ENCODE results near the gene BCAS3. TPM values are rescaled to one million over a fixed set of nuclear protein-coding genes. Genes with fewer than 3 reads are reported as not detected.

Gene BCAS3
- total RNA-seq, 1 donor from 2014 or later = 64.9 TPM

DNA sequence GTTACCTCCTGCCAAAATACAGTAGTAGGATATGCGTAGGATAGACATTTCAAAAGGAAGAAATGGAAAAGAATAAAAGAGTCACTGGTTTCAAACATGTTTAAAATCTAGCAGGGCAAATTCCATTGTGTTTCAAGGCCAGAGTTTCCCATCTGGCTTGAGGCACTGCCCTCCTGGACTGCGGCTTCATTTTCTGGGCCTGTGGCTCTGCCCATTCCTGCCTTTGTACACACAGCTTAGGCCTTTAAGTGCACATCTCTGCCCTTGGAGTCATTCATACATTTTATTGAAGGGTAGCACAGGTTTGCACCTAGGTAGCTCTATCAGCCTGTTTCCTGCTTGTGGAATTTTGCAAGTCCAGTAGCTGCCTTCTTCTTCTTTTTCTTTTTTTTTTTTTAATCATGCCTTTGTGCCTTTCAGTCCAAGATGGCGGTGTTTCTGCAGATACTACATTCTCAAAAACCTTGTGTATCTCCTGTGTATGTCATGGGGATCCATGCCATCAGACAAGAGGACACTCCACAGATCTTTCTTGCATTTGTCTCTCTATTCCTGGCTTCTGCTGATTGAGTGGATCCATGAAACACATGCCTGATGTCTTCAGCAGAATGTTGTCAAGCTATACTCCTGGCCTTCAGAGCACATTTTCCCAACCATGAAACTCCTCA is 282.9 kb downstream of the BCAS3 start:
- H3K9me3 Mint-ChIP-seq = peaks cover 41% of the 10 kb centered on the region
- no peak for DNase-seq (ENCODE audit: low spot score in 2 of 2, unreplicated experiment in 2 of 2)
- H3K27ac Mint-ChIP-seq = no peak overlapping the region
- H3K4me1 Mint-ChIP-seq = peaks cover 3% of the 10 kb centered on the region
- H3K36me3 Mint-ChIP-seq = peaks cover 50% of the 10 kb centered on the region
- no peak overlapping the region for H3K4me3 Mint-ChIP-seq
- TF ChIP-seq, protein P1, sequence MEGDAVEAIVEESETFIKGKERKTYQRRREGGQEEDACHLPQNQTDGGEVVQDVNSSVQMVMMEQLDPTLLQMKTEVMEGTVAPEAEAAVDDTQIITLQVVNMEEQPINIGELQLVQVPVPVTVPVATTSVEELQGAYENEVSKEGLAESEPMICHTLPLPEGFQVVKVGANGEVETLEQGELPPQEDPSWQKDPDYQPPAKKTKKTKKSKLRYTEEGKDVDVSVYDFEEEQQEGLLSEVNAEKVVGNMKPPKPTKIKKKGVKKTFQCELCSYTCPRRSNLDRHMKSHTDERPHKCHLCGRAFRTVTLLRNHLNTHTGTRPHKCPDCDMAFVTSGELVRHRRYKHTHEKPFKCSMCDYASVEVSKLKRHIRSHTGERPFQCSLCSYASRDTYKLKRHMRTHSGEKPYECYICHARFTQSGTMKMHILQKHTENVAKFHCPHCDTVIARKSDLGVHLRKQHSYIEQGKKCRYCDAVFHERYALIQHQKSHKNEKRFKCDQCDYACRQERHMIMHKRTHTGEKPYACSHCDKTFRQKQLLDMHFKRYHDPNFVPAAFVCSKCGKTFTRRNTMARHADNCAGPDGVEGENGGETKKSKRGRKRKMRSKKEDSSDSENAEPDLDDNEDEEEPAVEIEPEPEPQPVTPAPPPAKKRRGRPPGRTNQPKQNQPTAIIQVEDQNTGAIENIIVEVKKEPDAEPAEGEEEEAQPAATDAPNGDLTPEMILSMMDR (IDR thresholded peaks at IDR 0.05; ENCODE audit: unreplicated experiment) = no peak
- H3K27me3 Mint-ChIP-seq (ENCODE audit: low read depth) = no peaks in the 10 kb centered on the region

DNA sequence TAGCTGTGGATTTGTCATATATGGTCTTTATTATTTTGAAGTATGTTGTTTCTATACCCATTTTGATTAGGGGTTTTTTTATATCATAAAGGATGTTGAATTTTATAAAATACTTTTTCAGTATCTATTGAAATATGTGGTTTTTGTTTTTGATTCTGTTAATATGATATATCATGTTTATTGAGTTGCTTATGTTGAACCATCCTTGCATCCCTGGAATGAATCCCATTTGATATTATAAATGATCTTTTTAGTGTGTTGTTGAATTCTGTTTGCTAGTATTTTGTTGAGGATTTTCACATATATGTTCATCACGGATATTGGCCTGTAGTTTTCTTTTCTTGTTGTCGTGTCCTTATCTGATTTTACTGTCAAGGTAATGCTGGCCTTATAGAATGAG is 286.5 kb downstream of the BCAS3 start:
- TF ChIP-seq, protein P1 (IDR thresholded peaks at IDR 0.05; ENCODE audit: unreplicated experiment) = no peak

DNA sequence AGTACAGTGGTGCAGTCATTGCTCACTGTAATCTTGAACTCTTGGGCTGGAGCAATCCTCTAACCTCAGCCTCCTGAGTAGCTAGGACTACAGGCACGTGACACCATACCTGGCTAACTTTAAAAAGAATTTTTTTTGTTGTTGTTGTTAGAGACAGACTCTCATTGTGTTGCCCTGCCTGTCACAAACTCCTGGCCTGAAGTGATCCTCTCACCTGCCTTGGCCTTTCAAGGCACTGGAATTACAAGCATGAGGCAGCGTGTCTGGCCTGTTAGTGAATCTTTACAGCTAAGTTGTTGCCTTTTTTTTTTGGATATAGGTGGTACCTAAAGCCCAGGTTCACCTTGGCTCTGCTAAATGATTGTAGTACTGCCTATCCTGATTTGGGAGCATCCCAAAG is 290.6 kb downstream of the BCAS3 start:
- Mint-ChIP-seq H3K27ac (no peak overlapping the region), H3K4me3 (no peak overlapping the region), H3K27me3 (ENCODE audit: low read depth) (no peaks in the 10 kb centered on the region), H3K9me3 (peaks cover 58% of the 10 kb centered on the region), H3K36me3 (peaks cover 52% of the 10 kb centered on the region), H3K4me1 (peaks cover 6% of the 10 kb centered on the region)
- DNase-seq (ENCODE audit: low spot score in 2 of 2, unreplicated experiment in 2 of 2) = no peak
- TF ChIP-seq, protein P1 (IDR thresholded peaks at IDR 0.05; ENCODE audit: unreplicated experiment) = no peak

More for the DNA sequence above, 286.5 kb downstream of the BCAS3 start:
- Mint-ChIP-seq H3K4me1 (peaks cover 3% of the 10 kb centered on the region), H3K27ac (no peak overlapping the region), H3K4me3 (no peak overlapping the region), H3K9me3 (peaks cover 73% of the 10 kb centered on the region), H3K36me3 (peaks cover 69% of the 10 kb centered on the region), H3K27me3 (ENCODE audit: low read depth) (no peaks in the 10 kb centered on the region)
- no peak for DNase-seq (ENCODE audit: low spot score in 2 of 2, unreplicated experiment in 2 of 2)

DNA sequence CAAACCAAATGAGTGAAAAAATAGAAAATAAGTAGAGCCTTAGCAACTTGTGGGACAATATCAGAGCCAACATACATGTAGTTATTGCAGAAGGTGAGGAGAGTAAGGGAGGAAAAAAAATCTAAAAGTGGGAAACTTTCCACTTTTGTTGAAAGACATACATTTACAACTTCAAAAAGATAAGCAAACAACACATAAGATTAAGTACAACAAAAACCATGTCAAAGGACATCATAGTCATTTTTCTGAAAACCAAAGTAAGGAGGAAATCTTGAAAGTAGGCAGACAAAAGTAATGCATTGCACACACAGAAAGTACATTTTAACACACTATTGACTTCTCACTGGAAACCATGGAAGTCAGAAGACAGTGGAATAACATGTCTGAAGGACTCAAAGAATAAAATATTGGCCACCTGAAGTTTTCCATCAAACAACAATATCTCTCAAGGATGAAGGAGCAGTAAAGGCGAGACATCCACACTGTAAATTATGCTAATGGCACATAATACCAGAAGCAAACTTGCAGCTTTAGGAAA is 291.9 kb downstream of the BCAS3 start:
- Mint-ChIP-seq H3K27me3 (ENCODE audit: low read depth) (no peaks in the 10 kb centered on the region), H3K27ac (no peak overlapping the region), H3K4me3 (no peak overlapping the region), H3K36me3 (peaks cover 42% of the 10 kb centered on the region), H3K4me1 (peaks cover 6% of the 10 kb centered on the region), H3K9me3 (peaks cover 48% of the 10 kb centered on the region)
- TF ChIP-seq, protein P1 (IDR thresholded peaks at IDR 0.05; ENCODE audit: unreplicated experiment) = no peak
- DNase-seq (ENCODE audit: low spot score in 2 of 2, unreplicated experiment in 2 of 2) = no peak

DNA sequence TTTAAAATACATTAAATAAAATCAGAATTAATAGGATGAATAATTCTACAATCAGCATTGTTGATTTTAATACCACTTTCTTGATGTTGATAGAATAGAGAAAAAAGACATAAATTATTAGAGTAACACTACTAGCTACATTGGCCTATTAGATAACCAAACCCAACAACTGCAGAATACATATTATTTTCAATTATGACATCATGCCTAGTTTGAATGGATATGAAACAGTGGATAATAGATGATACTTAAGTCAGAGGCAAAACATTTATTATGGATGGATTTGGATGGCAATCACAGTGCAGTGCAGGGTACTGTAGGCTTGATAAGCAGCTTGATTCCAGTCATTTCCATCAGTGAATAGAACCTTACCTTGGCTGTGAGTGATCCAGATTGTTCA is 293.1 kb downstream of the BCAS3 start:
- Mint-ChIP-seq H3K27ac (no peak overlapping the region), H3K36me3 (peaks cover 35% of the 10 kb centered on the region), H3K9me3 (peaks cover 41% of the 10 kb centered on the region), H3K4me1 (peaks cover 6% of the 10 kb centered on the region), H3K4me3 (no peak overlapping the region), H3K27me3 (ENCODE audit: low read depth) (no peaks in the 10 kb centered on the region)
- no peak for DNase-seq (ENCODE audit: low spot score in 2 of 2, unreplicated experiment in 2 of 2)
- TF ChIP-seq, protein P1 (IDR thresholded peaks at IDR 0.05; ENCODE audit: unreplicated experiment) = no peak
